Omental fat pad (tissue), 4 donors: Measurements from ENCODE around the gene OTX2. TPM values are rescaled to one million over a fixed set of nuclear protein-coding genes. Genes with fewer than 3 reads are reported as not detected.

Experiments
- ATAC-seq: fragments of 150-250 bp; one replicate; pipeline ENCODE4 v1.9.1; 2016; ENCODE audit warnings: mild to moderate bottlenecking, moderate library complexity; ENCODE audit not compliant: low FRiP score
- DNase-seq: peaks from one replicate; pipeline ENCODE4 v3.0.0-alpha.2; 2019; ENCODE audit warnings: low spot score
- total RNA-seq, 4 donors: library from RNA; depleted of rRNA; stranded (reverse); fragments of >200 nt; gene quantifications; one replicate each; pipeline ENCODE4 v1.1.0, GENCODE V29; 2016
- TF ChIP-seq, protein P1 (sequence below), 3 donors: fragments of 450-650 bp; IDR thresholded peaks; one replicate each; pipeline ENCODE4 v1.5.1; 2016 to 2017; ENCODE audit warnings: antibody characterized with exemption in 3 of 3, mild to moderate bottlenecking in 3 of 3, moderate library complexity in 2 of 3

OTX2 gene
- total RNA-seq, 4 donors from 2014 or later = not detected

DNA sequence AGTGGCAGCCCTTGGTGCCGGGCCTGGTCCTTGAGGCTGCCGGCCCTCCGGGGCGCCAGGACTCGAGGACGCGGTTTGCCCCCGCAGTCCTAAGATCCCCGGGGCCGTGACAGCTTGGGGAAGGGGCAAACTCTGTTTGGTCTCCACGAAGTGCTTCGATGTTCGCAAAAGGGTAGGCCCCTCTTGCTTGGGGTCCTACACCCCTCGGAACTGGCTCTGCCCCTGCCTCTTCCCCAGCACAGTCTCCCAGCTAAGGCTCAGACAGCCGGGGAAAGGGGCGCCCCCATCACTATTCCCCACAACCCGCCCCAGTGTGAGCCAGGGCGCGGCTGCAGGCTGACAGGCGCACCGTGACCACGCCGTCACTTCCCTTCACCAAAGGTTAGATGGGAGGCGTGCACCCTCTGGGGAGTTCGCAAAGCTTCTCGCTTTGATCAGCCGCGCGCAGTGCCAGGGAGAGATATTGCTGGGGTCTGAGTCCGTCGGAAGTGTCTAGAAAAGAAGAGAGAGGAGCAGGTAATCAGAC lies 7.2 kb upstream of the OTX2 start:
- ATAC-seq (no peak), DNase-seq (no peak)
- TF ChIP-seq, protein P1, sequence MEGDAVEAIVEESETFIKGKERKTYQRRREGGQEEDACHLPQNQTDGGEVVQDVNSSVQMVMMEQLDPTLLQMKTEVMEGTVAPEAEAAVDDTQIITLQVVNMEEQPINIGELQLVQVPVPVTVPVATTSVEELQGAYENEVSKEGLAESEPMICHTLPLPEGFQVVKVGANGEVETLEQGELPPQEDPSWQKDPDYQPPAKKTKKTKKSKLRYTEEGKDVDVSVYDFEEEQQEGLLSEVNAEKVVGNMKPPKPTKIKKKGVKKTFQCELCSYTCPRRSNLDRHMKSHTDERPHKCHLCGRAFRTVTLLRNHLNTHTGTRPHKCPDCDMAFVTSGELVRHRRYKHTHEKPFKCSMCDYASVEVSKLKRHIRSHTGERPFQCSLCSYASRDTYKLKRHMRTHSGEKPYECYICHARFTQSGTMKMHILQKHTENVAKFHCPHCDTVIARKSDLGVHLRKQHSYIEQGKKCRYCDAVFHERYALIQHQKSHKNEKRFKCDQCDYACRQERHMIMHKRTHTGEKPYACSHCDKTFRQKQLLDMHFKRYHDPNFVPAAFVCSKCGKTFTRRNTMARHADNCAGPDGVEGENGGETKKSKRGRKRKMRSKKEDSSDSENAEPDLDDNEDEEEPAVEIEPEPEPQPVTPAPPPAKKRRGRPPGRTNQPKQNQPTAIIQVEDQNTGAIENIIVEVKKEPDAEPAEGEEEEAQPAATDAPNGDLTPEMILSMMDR (IDR thresholded peaks at IDR 0.05) = no peak

DNA sequence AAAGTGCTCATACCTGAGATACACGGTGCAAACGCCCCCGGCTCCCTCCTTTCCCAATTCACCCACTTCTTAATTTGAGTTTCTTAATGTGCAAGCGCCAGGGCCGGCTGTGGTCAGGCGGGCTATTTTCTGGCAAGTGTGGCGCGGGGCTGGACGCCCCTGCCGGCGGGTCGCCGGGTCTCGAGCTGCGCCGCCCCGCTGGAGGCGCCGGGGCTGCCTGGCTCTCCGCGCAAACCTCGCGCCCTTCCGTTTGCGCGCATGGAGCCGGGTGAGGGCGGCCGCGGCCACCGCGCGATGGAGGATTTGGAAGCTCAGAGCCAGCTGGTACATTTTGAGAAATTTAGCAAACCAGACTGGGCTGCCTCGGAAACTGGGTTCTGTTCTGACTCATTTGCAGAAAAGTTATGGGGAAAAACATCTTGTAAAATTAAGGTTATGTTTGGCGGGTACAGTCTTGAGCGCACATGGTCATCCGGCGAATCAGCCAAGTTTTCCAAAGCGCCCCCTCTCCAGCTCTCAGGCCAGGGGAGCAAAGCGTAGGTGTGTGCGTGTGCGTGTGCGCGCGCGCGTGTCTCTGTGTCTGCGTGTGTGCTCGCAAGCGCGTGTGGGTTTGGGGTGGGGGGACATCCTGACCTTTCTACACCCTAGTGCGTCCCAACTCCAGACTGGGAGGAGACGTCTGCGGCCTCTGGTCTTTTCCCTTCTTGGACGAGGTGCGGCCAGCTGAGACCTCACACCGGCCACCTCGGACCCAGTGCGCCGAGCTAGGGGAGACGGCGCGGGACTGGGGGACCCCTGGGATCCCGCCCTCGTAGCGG lies 6.5 kb upstream of the OTX2 start:
- TF ChIP-seq, protein P1 (IDR thresholded peaks at IDR 0.05) = no peak
- DNase-seq (no peak), ATAC-seq (no peak)

DNA sequence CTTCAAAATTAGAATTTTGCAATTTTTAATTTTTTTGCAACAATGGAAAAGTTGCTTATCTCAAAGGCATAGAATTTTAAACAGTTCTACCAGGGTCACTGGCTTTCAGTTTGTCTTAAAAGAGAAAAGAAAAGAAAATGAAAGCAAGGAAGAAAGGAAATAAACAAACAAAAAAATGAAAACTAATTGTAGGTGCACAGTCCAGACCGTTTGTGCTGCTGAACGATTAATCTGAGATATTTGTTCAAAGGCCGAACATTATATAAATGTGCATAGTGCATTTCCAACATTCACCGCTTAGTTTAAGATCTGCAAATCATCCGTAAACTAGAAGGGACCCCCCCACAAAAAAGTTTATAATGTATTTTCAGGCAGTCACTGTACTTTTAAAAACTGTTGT lies 5.5 kb upstream of the OTX2 start:
- TF ChIP-seq, protein P1 (IDR thresholded peaks at IDR 0.05) = no peak
- no peak for ATAC-seq
- DNase-seq = no peak

DNA sequence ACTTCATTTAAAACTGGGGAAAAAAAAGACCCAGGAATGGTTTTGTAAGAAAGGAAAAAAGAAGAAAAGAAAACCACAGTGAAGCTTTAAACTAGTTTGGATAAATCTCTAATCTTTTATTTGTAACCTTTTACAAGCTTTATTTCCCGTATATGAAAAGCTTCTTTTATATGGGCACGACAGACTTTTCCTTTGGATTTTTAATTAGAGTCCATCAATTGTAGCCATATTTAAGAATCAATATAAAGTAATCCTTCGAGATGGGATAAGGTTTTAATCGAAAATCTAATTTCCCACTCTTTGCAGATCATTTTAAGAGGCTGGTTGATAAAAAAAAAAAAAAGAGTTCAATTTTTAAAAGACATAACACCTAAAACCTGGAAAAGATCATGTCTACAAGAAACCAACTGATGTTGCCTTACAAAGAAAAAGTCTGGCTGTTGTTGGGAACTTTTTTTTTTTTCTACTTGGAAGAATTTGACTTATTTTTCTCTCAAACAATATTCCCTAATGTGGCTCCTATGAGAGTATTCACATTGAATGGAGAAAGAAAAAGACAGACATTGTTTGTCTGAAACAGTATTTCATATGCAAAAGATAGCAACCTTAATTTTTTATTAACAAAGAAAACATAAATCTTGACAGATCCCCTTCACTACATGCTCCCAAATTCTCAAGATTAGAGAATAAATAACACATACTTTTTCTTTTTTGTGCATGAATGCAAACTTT lies 4.9 kb upstream of the OTX2 start:
- DNase-seq = no peak
- ATAC-seq = no peak
- TF ChIP-seq, protein P1 (IDR thresholded peaks at IDR 0.05) = no peak

DNA sequence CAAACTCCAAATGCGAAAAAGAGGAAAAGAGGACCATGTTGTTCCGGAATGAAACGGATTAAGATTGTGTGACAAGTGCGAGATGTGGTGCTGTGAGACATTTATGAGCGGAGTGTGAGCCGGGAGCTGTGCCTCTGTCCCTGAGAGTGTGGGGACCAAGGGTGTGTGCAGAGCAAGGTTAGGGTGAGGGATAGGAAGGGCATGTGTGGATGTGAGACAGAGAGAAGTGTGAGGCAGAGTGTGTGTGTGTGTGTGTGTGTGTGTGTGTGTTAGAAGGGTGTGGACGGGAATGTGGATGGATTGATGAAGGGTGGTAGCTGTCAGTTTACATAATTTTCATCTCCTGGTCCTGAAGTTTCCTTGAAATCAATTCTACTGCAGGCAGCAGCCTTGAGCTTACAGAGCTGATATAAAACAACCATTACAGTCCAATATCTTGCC lies 4.3 kb upstream of the OTX2 start:
- TF ChIP-seq, protein P1 (IDR thresholded peaks at IDR 0.05) = no peak
- DNase-seq (no peak), ATAC-seq (no peak)

DNA sequence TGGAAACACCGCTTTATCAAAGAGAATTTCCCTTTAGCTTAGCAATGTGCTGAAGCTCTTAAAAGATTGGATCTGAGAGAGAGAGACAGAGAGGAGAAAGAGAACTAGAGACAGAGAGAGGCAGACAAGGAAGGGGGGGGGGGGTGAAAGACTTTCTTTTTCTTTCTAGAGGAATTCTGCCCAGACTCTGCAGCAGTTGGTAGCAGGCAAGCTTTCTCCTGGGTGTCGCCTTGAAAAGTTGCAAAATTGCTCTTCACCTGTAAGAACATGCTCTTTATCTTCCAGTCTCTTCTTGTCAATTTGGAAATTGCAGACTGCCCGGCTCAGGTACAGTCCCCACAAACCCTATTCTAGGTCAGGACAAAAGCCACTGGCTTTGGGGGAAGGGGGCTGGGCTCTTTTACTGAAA lies 2.9 kb upstream of the OTX2 start:
- TF ChIP-seq, protein P1 (IDR thresholded peaks at IDR 0.05) = no peak
- DNase-seq = no peak
- no peak for ATAC-seq
